ENCODE data around the gene PPP1R12C.
"Not testable (repeated sequence)": the region's sequence is repeated elsewhere in the genome, so short reads cannot be mapped to it uniquely, and the experiment has no call there.

The PPP1R12C gene

GRCh38 chr19:55069865-55070197, 47.6 kb downstream of the PPP1R12C start:
- DNase-seq (ENCODE audit: low read depth), result no peak
- no peak overlapping the region for H3K4me3 ChIP-seq (ENCODE audit: low read depth, low read length)
- TF ChIP-seq CTCF (IDR thresholded peaks at IDR 0.05; ENCODE audit: low read depth, low read length) (no peak), POLR2A (IDR thresholded peaks at IDR 0.05; ENCODE audit: extremely low read depth, insufficient read length) (no peak), MAX (IDR thresholded peaks at IDR 0.05; ENCODE audit: low read depth, low read length) (no peak), MYC (IDR thresholded peaks at IDR 0.05; ENCODE audit: low read depth, low read length) (no peak)

- H3K4me3 ChIP-seq (ENCODE audit: low read depth, low read length), result no peak overlapping the region
- no peak for TF ChIP-seq CTCF (IDR thresholded peaks at IDR 0.05; ENCODE audit: low read depth, low read length)
- TF ChIP-seq POLR2A (IDR thresholded peaks at IDR 0.05; ENCODE audit: extremely low read depth, insufficient read length), result no peak
- peak; percentile 17 for DNase-seq (ENCODE audit: low read depth)
Measured at GRCh38 chr19:55068950-55069864, 48.2 kb downstream of the PPP1R12C start.

- no peak for DNase-seq (ENCODE audit: low read depth)
- TF ChIP-seq CTCF (IDR thresholded peaks at IDR 0.05; ENCODE audit: low read depth, low read length), result no peak
- no peak for TF ChIP-seq MYC (IDR thresholded peaks at IDR 0.05; ENCODE audit: low read depth, low read length)
- TF ChIP-seq POLR2A (IDR thresholded peaks at IDR 0.05; ENCODE audit: extremely low read depth, insufficient read length), result no peak
- no peak for TF ChIP-seq MAX (IDR thresholded peaks at IDR 0.05; ENCODE audit: low read depth, low read length)
- H3K4me3 ChIP-seq (ENCODE audit: low read depth, low read length), result no peak overlapping the region
Measured at GRCh38 chr19:55067869-55068268, 49.6 kb downstream of the PPP1R12C start.

- TF ChIP-seq MAX (IDR thresholded peaks at IDR 0.05; ENCODE audit: low read depth, low read length) (no peak), POLR2A (IDR thresholded peaks at IDR 0.05; ENCODE audit: extremely low read depth, insufficient read length) (no peak), CTCF (IDR thresholded peaks at IDR 0.05; ENCODE audit: low read depth, low read length) (no peak), MYC (IDR thresholded peaks at IDR 0.05; ENCODE audit: low read depth, low read length) (no peak)
- DNase-seq (ENCODE audit: low read depth), result no peak
- H3K4me3 ChIP-seq (ENCODE audit: low read depth, low read length), result no peak overlapping the region
Measured at GRCh38 chr19:55066107-55066709, 51.2 kb downstream of the PPP1R12C start.

GRCh38 chr19:55065516-55065915, 51.9 kb downstream of the PPP1R12C start:
- not testable (repeated sequence) for H3K4me3 ChIP-seq (ENCODE audit: low read depth, low read length); DNase-seq (ENCODE audit: low read depth)

- H3K4me3 ChIP-seq (ENCODE audit: low read depth, low read length), result peak overlapping the region; percentile 40
- TF ChIP-seq MYC (IDR thresholded peaks at IDR 0.05; ENCODE audit: low read depth, low read length), result no peak
- TF ChIP-seq CTCF (IDR thresholded peaks at IDR 0.05; ENCODE audit: low read depth, low read length), result no peak
- no peak for TF ChIP-seq MAX (IDR thresholded peaks at IDR 0.05; ENCODE audit: low read depth, low read length)
- TF ChIP-seq POLR2A (IDR thresholded peaks at IDR 0.05; ENCODE audit: extremely low read depth, insufficient read length), result no peak
- no peak for DNase-seq (ENCODE audit: low read depth)
Measured at GRCh38 chr19:55063492-55063843, 54.0 kb downstream of the PPP1R12C start.

All from NB4 (cell line).